ENCODE data around the gene RCC2. TPM values are rescaled to one million over a fixed set of nuclear protein-coding genes. Genes with fewer than 3 reads are reported as not detected.
"Not testable (repeated sequence)": the region's sequence is repeated elsewhere in the genome, so short reads cannot be mapped to it uniquely, and the experiment has no call there.

RCC2 gene
- total and polyA plus RNA-seq, 2 of the 4 experiments (the other 2 are of a cell fraction) = 24.0 to 38.9 TPM

GRCh38 chr1:17452203-17452602 lies 12.7 kb upstream of the RCC2 start:
- ATAC-seq (ENCODE audit: low read depth); H3K56ac ChIP-seq (ENCODE audit: extremely low read depth, insufficient read depth, low read length); H3K9ac ChIP-seq (ENCODE audit: low read depth, low read length); H4K5ac ChIP-seq (ENCODE audit: low read depth, low read length); H3K9me1 ChIP-seq (ENCODE audit: insufficient read depth, low read length); POLR2A ChIA-PET (ENCODE audit: unreplicated experiment); in situ Hi-C loops (cut with MboI; ENCODE audit: low sequenced_read_pairs); dilution Hi-C loops (cut with HindIII; ENCODE audit: low sequenced_read_pairs, unreplicated experiment); H4K8ac ChIP-seq (ENCODE audit: low read depth in 2 of 2, low read length in 2 of 2); intact Hi-C loops (cut with micrococcal nuclease); H3K18ac ChIP-seq (ENCODE audit: low read depth, low read length); H2BK5ac ChIP-seq (ENCODE audit: low read depth, low read length, poor library complexity, severe bottlenecking); H2BK120ac ChIP-seq (ENCODE audit: low read depth, low read length); DNase-seq; H4K91ac ChIP-seq (ENCODE audit: insufficient read depth, low read depth, low read length); H3K14ac ChIP-seq (replicated peaks; ENCODE audit: low read depth, low read length); H2BK15ac ChIP-seq (ENCODE audit: low read depth, low read length); H2BK20ac ChIP-seq (ENCODE audit: low read depth, low read length); H2AFZ ChIP-seq (replicated peaks; ENCODE audit: low read length, poor library complexity); BruUV-seq (replicated peaks); H4K20me1 ChIP-seq (ENCODE audit: insufficient read depth, low read length); H2AK9ac ChIP-seq (replicated peaks; ENCODE audit: low read depth, low read length, poor library complexity); H3K4me1 ChIP-seq (ENCODE audit: control insufficient read depth, insufficient read depth, low read length); H2AK5ac ChIP-seq (ENCODE audit: low read depth, low read length); H3K9me3 ChIP-seq (ENCODE audit: control insufficient read depth, insufficient read depth, low read length); H3K79me1 ChIP-seq (ENCODE audit: low read depth in 1 of 2, low read length in 2 of 2); H3K36me3 ChIP-seq (ENCODE audit: control insufficient read depth, insufficient read depth, low read length); H3K4me2 ChIP-seq (ENCODE audit: low read depth, low read length); H3K27ac ChIP-seq (ENCODE audit: insufficient read depth, low read length); H3K23ac ChIP-seq (ENCODE audit: low read depth, low read length); H3K4me3 ChIP-seq (ENCODE audit: insufficient read depth, low read depth, low read length); H3K4ac ChIP-seq (ENCODE audit: low read depth, low read length); H3K27me3 ChIP-seq (ENCODE audit: control insufficient read depth, insufficient read depth, low read length): not testable (repeated sequence)
- CTCF ChIA-PET = interaction anchor here (0.7 to 1.1 kb wide), 3 partner anchors 9 to 36 kb away, joined by 3 read pairs; no protein-coding TSS in a partner anchor
- 50% methylated on average over 1 of the region's 10 CpGs; no CpG with 5 or more reads in 1 of the 2 experiments for WGBS, 2 experiments (ENCODE audit: extremely low coverage in 2 of 2, insufficient read length in 1 of 2)
